GM12891 (cell line): ENCODE measurements around the gene TRIM16.
"Not testable (repeated sequence)": the region's sequence is repeated elsewhere in the genome, so short reads cannot be mapped to it uniquely, and the experiment has no call there.

ENCODE experiments used
- DNase-seq: peaks from one replicate; pipeline ENCODE4 v3.0.0; 2011; ENCODE audit warnings: low spot score; ENCODE audit not compliant: insufficient read length
- FAIRE-seq: peaks from 2 replicates; lab custom pipeline; 2011; peaks lifted over from hg19 to GRCh38; lab: Jason Lieb, UNC
- PAX5 ChIP-seq: IDR thresholded peaks from 2 replicates; pipeline ENCODE4 v1.6.1; 2011; ENCODE audit warnings: low read length, moderate library complexity, mild to moderate bottlenecking; ENCODE audit not compliant: insufficient read depth, severe bottlenecking
- POLR2A ChIP-seq: IDR thresholded peaks from 2 replicates; pipeline ENCODE4 v1.6.1; 2011; ENCODE audit warnings: low read depth, low read length, control low read depth
- POLR2AphosphoS5 ChIP-seq: IDR thresholded peaks from 2 replicates; pipeline ENCODE4 v1.6.1; 2011; ENCODE audit warnings: low read depth, low read length, control low read depth
- POU2F2 ChIP-seq: IDR thresholded peaks from 2 replicates; pipeline ENCODE4 v1.6.1; 2011; ENCODE audit warnings: low read depth, mild to moderate bottlenecking, control low read depth, low read length, moderate library complexity
- SPI1 ChIP-seq: IDR thresholded peaks from 2 replicates; pipeline ENCODE4 v1.6.1; 2011; ENCODE audit warnings: low read depth, low read length, control low read depth
- TAF1 ChIP-seq: IDR thresholded peaks from 2 replicates; pipeline ENCODE4 v1.6.1; 2011; ENCODE audit warnings: low read depth, low read length, control low read depth

TRIM16 gene

DNA sequence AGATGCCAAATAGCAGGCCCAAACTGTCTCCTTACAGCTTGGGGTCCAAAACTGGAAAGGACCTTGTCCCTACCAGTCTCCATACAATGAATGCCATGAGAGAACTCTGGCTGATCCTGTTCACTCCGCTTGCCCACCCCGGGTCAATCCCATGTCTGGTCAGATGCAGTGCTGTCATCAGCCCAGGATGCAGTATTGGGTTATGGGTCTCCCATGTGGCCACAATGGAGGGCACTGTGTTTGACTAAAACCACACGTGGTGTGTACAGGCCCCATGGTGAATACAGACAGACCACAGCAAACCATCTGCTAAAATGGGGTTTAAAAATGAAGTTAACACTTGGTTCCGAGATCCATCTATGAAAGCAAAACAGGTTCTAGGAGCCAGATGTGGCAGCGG is 20.4 kb downstream of the TRIM16 start:
- FAIRE-seq, result no peak
- no peak for TF ChIP-seq POLR2A
- no peak for DNase-seq

GRCh38 chr17:15663176-15663575 is 20.9 kb downstream of the TRIM16 start:
- no peak for TF ChIP-seq TAF1
- TF ChIP-seq PAX5, result no peak
- TF ChIP-seq POLR2AphosphoS5, result no peak
- no peak for TF ChIP-seq POLR2A
- TF ChIP-seq SPI1, result no peak
- no peak for TF ChIP-seq POU2F2
- DNase-seq (no peak), FAIRE-seq (no peak)

DNA sequence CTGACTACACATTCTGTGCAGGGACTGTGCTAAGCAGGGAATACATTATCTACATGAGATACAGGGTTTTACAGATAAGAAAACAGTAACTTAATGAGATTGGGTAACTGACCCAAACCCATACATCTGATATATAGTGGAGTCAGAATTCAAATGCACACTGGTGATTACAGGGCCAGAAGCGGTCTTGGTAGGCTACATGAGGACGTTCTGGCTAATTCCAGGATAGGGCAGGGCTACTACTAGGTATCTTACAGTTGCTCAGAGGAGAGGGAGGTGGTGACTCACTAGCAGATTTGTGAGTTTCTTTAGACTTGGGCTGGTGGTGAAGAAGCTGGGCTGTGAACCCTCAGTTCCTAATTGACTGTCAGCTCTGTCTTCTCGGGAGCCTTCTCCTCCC is 21.4 kb downstream of the TRIM16 start:
- no peak for TF ChIP-seq POLR2AphosphoS5
- no peak for TF ChIP-seq SPI1
- TF ChIP-seq PAX5, result no peak
- TF ChIP-seq TAF1, result no peak
- no peak for TF ChIP-seq POU2F2
- TF ChIP-seq POLR2A, result no peak
- no peak for FAIRE-seq
- DNase-seq, result no peak

DNA sequence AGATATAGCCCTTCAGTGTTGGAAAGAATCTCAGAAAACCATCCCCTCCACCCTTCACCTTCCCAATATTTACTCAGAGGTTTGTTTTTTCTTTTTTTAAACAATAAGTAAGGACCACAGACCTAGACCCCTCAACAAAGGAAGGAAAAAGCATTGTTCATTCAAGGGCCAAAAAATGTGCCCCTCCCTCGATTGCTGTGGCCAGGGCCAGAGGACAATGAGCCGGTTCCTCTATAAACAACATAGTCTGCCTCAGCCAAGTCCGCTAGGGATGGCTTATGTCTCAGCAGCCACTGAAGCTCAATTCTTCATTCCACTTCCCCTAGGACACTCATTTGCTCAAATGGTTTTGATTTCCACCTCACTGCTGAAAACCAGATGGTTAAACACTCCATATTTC is 24.0 kb downstream of the TRIM16 start:
- FAIRE-seq (no peak), DNase-seq (no peak)
- TF ChIP-seq POU2F2 (no peak), TAF1 (no peak), SPI1 (no peak), POLR2A (no peak)

DNA sequence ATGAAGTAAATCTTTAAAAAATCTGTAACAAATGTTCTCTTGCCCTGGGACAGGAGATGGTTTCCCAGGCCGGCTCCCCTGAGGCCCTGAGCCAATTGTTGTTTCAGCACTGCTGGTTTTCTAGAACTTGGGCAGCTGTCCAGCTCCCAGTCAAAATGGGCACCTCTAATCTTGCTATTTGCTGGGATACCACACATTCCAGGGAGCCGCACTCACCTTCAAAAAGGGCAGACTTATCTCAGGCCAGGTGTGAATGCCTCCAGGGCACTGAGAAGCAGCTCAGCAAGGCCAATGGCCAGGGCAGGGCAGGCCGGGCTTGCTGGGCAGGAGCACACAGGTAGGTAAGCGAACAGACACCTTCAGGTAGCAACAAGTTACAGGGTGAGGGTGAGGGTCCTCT is 24.4 kb downstream of the TRIM16 start:
- TF ChIP-seq PAX5 (no peak), POLR2A (no peak), POU2F2 (no peak), TAF1 (no peak), POLR2AphosphoS5 (no peak), SPI1 (no peak)
- FAIRE-seq, result no peak
- DNase-seq, result no peak

- DNase-seq, result no peak
- TF ChIP-seq POLR2AphosphoS5 (no peak), POU2F2 (no peak), SPI1 (no peak), PAX5 (no peak), TAF1 (no peak), POLR2A (no peak)
- no peak for FAIRE-seq
Observed at GRCh38 chr17:15659236-15659635, 24.9 kb downstream of the TRIM16 start.

GRCh38 chr17:15658296-15658695 is 25.8 kb downstream of the TRIM16 start:
- DNase-seq (no peak), FAIRE-seq (no peak)
- TF ChIP-seq SPI1 (no peak), TAF1 (no peak), POLR2AphosphoS5 (no peak), POLR2A (no peak), POU2F2 (no peak), PAX5 (no peak)

DNA sequence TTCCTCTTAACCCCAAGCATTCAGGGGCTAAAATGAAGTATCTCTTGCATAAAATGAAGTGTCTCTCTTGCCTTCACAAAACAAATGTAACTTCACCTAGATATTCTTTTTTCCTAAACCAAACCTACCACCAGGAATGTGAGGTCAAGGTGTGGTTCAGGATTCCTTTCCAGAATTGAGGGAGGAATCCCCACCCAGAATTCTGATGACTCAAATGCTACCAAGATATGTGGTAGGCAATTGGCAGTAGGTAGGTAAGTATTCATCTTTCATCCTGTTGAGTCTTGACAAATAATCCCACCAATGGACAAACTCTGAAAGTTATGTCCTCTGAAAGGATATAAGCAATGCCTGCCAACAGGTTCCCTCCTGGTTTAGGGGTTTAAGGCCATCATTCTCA is 26.2 kb downstream of the TRIM16 start:
- DNase-seq (no peak), FAIRE-seq (no peak)
- no peak for TF ChIP-seq POU2F2
- no peak for TF ChIP-seq PAX5
- TF ChIP-seq POLR2AphosphoS5, result no peak
- no peak for TF ChIP-seq TAF1
- no peak for TF ChIP-seq POLR2A
- no peak for TF ChIP-seq SPI1

GRCh38 chr17:15654886-15655561 is 29.1 kb downstream of the TRIM16 start:
- FAIRE-seq (no peak), DNase-seq (no peak)
- no peak for TF ChIP-seq SPI1
- TF ChIP-seq POU2F2, result no peak
- no peak for TF ChIP-seq POLR2A
- TF ChIP-seq PAX5, result no peak
- no peak for TF ChIP-seq TAF1
- no peak for TF ChIP-seq POLR2AphosphoS5

- not testable (repeated sequence) for FAIRE-seq, DNase-seq
Observed at GRCh38 chr17:15654401-15654800, 29.7 kb downstream of the TRIM16 start.
